KBM-7 (cell line): ENCODE results near the gene EIF2A.
A peak's percentile ranks its signal among the peaks of the same experiment; 100 is the strongest.
"Not testable (repeated sequence)": the region's sequence is repeated elsewhere in the genome, so short reads cannot be mapped to it uniquely, and the experiment has no call there.

Source experiments
- DNase-seq: peaks from one replicate; pipeline ENCODE4 v3.0.0-alpha.2; 2015
- in situ Hi-C: fragments of 300-500 bp; cut with MboI; formaldehyde crosslinking; loops from 2 replicates; pipeline ENCODE4 v1.14.3; 2020; ENCODE audit warnings: low sequenced_read_pairs, low pct_unique_long_range_greater_than_20kb, mixed read lengths

EIF2A gene

GRCh38 chr3:150546226-150547044 lies at the start of gene EIF2A, which contains the start of gene SERP1:
EIF2A (plus strand) TSS chr3:150546787; CDS start chr3:150546803, 16 bp downstream.
SERP1 (minus strand) TSS chr3:150546496; CDS start chr3:150546135, 361 bp downstream.
- in situ Hi-C loops = no loop called here
- DNase-seq = peak; percentile 99

GRCh38 chr3:150497956-150498355 lies 48.6 kb upstream of the EIF2A start:
- no peak for DNase-seq
- in situ Hi-C loops = no loop called here

- DNase-seq, in situ Hi-C loops: not testable (repeated sequence)
Observed at GRCh38 chr3:150500960-150501359, 45.6 kb upstream of the EIF2A start.

- no peak for DNase-seq
Observed at GRCh38 chr3:150503402-150504099, 43.0 kb upstream of the EIF2A start.

GRCh38 chr3:150504483-150504882 lies 42.1 kb upstream of the EIF2A start:
- in situ Hi-C loops = no loop called here
- no peak for DNase-seq

More at GRCh38 chr3:150503402-150504099, 43.0 kb upstream of the EIF2A start:
- in situ Hi-C loops = no loop called here

GRCh38 chr3:150508401-150508800 lies 38.2 kb upstream of the EIF2A start:
- in situ Hi-C loops = no loop called here
- no peak for DNase-seq

GRCh38 chr3:150509780-150510179 lies 36.8 kb upstream of the EIF2A start:
- DNase-seq = no peak
- in situ Hi-C loops = no loop called here

- no peak for DNase-seq
- in situ Hi-C loops = no loop called here
Observed at GRCh38 chr3:150511122-150511821, 35.3 kb upstream of the EIF2A start.

- DNase-seq = no peak
- in situ Hi-C loops = no loop called here
Observed at GRCh38 chr3:150515210-150515609, 31.4 kb upstream of the EIF2A start.

- in situ Hi-C loops = no loop called here
- DNase-seq = no peak
Observed at GRCh38 chr3:150519026-150519425, 27.6 kb upstream of the EIF2A start.

GRCh38 chr3:150520408-150520807 lies 26.2 kb upstream of the EIF2A start:
- no peak for DNase-seq
- in situ Hi-C loops = no loop called here

GRCh38 chr3:150521463-150521862 lies 25.1 kb upstream of the EIF2A start:
- in situ Hi-C loops = no loop called here
- DNase-seq = no peak

GRCh38 chr3:150523538-150523937 lies 23.0 kb upstream of the EIF2A start:
- in situ Hi-C loops = no loop called here
- DNase-seq = no peak

GRCh38 chr3:150527464-150528255 lies 18.9 kb upstream of the EIF2A start:
- no peak for DNase-seq
- in situ Hi-C loops = no loop called here

- in situ Hi-C loops = no loop called here
- DNase-seq = peak; percentile 51
Observed at GRCh38 chr3:150528354-150528797, 18.2 kb upstream of the EIF2A start.

GRCh38 chr3:150531775-150532174 lies 14.8 kb upstream of the EIF2A start:
- no peak for DNase-seq
- in situ Hi-C loops = no loop called here

GRCh38 chr3:150535204-150535603 lies 11.4 kb upstream of the EIF2A start:
- in situ Hi-C loops = no loop called here
- DNase-seq = no peak

GRCh38 chr3:150538324-150539208 lies 8.0 kb upstream of the EIF2A start:
- no peak for DNase-seq
- in situ Hi-C loops = no loop called here
